ENCODE measurements around the gene CDX4.
"Not testable (repeated sequence)": the region's sequence is repeated elsewhere in the genome, so short reads cannot be mapped to it uniquely, and the experiment has no call there.

The CDX4 gene, protein sequence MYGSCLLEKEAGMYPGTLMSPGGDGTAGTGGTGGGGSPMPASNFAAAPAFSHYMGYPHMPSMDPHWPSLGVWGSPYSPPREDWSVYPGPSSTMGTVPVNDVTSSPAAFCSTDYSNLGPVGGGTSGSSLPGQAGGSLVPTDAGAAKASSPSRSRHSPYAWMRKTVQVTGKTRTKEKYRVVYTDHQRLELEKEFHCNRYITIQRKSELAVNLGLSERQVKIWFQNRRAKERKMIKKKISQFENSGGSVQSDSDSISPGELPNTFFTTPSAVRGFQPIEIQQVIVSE

DNA sequence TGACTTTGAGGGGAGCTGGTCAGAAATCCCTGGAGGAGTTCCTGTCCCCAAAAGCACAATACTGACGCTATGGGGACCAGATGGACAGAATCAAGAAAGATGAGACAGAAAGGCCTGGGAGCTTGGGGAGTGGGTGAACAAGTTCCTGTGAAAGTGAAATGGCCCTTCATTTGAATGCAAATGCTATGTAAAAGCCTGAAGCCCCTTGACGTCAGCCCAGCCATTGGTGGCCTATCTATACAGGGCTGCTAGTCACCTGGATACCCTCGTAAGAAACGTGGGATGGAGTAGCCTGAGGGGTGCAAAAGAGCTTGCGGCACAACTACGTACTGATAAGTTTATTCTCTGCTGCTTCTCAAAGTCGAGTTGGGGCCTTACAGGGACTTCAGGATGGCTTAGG is at the start of gene CDX4:
TSS of gene CDX4 (plus strand) at position 223 of the 400 bp plus-strand sequence. CDS start 201 bp downstream, outside the sequence.
- no peak for DNase-seq

DNA sequence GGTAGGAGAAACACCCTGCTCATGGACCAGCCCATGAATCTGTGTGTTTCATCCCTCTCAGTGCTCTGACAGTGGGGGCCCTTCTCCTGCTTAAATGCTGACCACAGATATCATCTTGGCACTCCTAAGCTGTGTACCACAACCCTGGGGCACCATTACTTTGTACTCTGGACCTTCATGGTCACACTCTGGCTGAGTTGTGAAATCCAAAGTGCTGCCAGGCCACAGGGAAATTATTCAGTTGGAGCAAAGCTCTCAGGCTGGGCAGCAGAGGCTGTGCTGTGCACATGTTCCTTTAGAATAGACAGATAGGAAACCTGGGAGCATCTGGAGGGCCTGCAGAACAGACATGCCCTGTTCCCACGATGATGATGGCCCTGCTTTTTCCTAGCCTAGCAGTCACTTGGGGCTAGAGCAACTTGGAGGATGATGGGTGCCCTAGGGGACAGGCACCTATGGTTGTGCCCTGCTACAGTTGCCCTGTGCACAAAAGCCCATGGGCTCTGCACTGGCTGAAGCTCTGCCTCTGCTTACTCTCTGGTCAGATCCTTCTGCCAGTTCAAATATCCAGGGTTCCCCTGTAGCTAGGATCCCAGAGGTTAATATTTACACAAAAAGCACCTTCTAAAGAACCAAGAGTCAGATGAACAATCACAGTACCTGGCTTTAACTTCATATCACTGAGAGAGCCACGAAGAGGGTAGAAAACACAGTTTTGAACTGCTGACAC is 48.5 kb upstream of the CDX4 start:
- no peak for DNase-seq

GRCh38 chrX:73400136-73400748 is 46.6 kb upstream of the CDX4 start:
- no peak for DNase-seq

- DNase-seq = no peak
Measured at GRCh38 chrX:73401591-73402266, 45.1 kb upstream of the CDX4 start.

GRCh38 chrX:73412930-73413329 is 33.9 kb upstream of the CDX4 start:
- no peak for DNase-seq

GRCh38 chrX:73447311-73447794 is 500 bp downstream of the CDX4 start:
- no peak for DNase-seq

GRCh38 chrX:73448379-73448778 is 1.5 kb downstream of the CDX4 start:
- no peak for DNase-seq

GRCh38 chrX:73455171-73455570 is 8.3 kb downstream of the CDX4 start:
- DNase-seq = no peak

DNA sequence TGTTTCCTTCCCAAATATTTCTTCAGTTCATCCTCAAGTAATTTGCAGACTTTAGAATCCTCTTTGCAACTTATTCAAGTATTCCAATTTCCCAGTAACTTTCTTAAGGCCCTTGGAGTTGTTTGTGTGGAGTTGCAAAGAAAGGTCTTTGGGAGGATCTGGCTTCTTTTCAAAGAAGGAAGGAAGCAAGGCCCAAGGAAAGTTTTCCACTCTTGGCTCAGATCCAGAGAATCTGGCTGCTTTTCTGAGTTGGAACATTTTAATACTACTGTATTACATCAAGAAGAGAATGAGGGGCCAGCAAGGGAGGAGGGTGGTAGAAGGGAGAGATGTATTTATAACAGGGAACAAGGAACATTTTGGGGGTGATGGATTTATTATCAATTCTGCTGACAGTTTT is 10.5 kb downstream of the CDX4 start:
- no peak for DNase-seq

DNA sequence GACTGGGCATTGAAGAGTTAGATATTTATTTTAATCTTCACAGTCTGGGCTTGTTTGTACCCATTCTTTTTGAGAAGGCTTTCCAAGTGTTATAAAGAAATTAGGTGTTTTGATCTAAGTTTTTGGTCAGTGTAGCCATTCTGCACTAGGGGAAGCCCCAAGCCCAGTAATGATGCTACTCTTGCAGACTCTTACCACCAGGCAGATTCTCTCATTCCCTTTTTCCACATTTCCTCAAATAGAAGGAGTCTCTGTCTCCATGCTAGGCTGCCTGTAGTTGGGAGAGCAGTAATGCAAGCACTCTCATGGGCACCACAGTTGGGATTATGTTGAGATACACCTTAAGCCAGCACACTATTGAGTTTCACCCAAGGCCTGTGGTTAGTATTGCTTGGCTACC is 21.5 kb downstream of the CDX4 start:
- DNase-seq = no peak

DNA sequence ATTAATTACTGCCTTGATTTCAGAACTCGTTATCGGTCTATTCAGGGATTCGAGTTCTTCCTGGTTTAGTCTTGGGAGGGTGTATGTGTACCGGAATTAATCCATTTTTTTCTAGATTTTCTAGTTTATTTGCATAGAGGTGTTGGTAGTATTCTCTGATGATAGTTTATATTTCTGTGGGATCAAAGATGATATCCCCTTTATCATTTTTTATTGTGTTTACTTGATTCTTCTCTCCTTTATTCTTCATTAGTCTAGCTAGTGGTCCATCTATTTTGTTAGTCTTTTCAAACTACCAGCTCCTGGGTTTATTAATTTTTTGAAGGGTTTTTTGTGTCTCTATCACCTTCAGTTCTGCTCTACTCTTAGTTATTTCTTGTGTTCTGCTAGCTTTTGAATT is 32.1 kb downstream of the CDX4 start:
- DNase-seq = no peak

DNA sequence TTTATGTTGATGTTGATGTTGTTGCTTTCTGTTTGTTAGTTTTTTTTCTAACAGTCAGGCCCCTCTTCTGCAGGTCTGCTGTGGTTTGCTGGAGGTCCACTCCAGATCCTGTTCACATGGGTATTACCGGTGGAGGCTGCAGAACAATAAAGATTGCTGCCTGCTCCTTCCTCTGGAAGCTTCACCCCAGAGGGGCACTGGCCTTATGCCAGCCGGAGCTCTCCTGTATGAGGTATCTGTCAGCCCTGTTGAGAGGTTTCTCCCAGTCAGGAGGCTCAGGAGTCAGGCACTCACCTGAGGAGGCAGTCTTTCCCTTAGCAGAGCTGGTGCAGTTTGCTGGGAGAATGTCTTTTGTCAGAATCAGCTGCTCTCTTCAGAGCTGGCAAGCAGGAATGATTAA is 34.7 kb downstream of the CDX4 start:
- DNase-seq = no peak

DNA sequence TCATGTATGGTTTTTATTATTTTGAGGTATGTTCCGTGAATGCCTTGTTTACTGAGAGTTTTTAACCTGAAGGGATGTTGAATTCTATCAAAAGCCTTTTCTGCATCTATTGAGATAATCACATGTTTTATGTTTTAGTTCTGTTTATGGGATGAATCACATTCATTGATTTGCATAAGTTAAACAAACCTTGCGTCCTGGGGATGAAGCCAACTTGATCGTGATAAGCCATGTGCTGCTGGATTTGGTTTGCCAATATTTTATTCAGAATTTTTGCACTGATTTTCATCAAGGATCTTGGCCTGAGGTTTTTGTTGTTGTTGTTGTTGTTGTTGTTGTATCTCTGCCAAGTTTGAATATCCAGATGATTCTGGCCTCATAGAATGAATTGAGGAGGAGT is 43.8 kb downstream of the CDX4 start:
- DNase-seq = no peak

GRCh38 chrX:73492178-73492577 is 45.3 kb downstream of the CDX4 start:
- not testable (repeated sequence) for DNase-seq

Measured in NCI-H226 (cell line).